Stomach (tissue), 9 donors: ENCODE results near the gene SLC38A11. TPM values are rescaled to one million over a fixed set of nuclear protein-coding genes. Genes with fewer than 3 reads are reported as not detected.

Experiments
- DNase-seq, 2 donors: peaks; one replicate each; pipeline versions ENCODE4 v3.0.0 to v3.0.0-alpha.2; 2013 to 2019
- H3K27ac ChIP-seq, 5 donors: fragments of 200-600 bp in 4 of 5; sonication (generic) in 4 of 5; one replicate each; pipeline ENCODE4 v1.5.1; 2013 to 2019; ENCODE audit warnings: mild to moderate bottlenecking in 1 of 5, moderate library complexity in 1 of 5
- H3K27me3 ChIP-seq, 3 donors: fragments of 200-600 bp; sonication (generic); one replicate each; pipeline ENCODE4 v1.5.1; 2017 to 2019; ENCODE audit warnings: mixed run types in 1 of 3
- H3K36me3 ChIP-seq, 4 donors: fragments of 200-600 bp; sonication (generic); 1 replicate in 3 of 4; 2 replicates in 1 of 4; pipeline ENCODE4 v1.5.1; 2016 to 2019
- H3K4me1 ChIP-seq, 4 donors: fragments of 200-600 bp; sonication (generic); one replicate each; pipeline ENCODE4 v1.5.1; 2016 to 2019
- H3K4me3 ChIP-seq, 4 donors: fragments of 200-600 bp; sonication (generic) in 3 of 4; one replicate each; pipeline ENCODE4 v1.5.1; 2016 to 2019; ENCODE audit warnings: mild to moderate bottlenecking in 1 of 4
- H3K9me3 ChIP-seq, 4 donors: fragments of 200-600 bp; sonication (generic); one replicate each; pipeline ENCODE4 v1.5.1; 2016 to 2019
- CTCF ChIP-seq, 7 experiments: fragments of 450-650 bp in 4 of 7; fragments of 200-600 bp in 3 of 7; sonication (generic) in 3 of 7; IDR thresholded peaks; one replicate each; pipeline ENCODE4 v1.5.1; 2016 to 2019; ENCODE audit warnings: antibody characterized with exemption in 7 of 7, control low read depth in 2 of 7, mild to moderate bottlenecking in 1 of 7
- EP300 ChIP-seq: sonication (generic); formaldehyde crosslinking; IDR thresholded peaks from one replicate; pipeline ENCODE4 v1.6.1; 2017; ENCODE audit warnings: antibody characterized with exemption
- POLR2A ChIP-seq, 4 donors: fragments of 450-650 bp; IDR thresholded peaks; one replicate each; pipeline ENCODE4 v1.6.1; 2016; ENCODE audit warnings: antibody characterized with exemption in 4 of 4, control low read depth in 2 of 4, mild to moderate bottlenecking in 1 of 4, moderate library complexity in 1 of 4
- POLR2AphosphoS5 ChIP-seq, 3 donors: sonication (generic); formaldehyde crosslinking; IDR thresholded peaks; one replicate each; pipeline ENCODE4 v1.6.1; 2016; ENCODE audit warnings: antibody characterized with exemption in 3 of 3
- WGBS, 5 donors: extraction: QIAGEN DNeasy Blood & Tissue Kit in 3 of 5; methylation state at CpG; one replicate each; pipeline versions ENCODE4 v1.1.5 to v1.1.7; 2013 to 2018; 5-methylcytosine and 5-hydroxymethylcytosine counted together
- intact Hi-C: fragments of 100-400 bp; cut with DNase I; formaldehyde crosslinking; loops from one replicate; pipeline ENCODE4 v1.15.1; 2023; ENCODE audit warnings: low total_unique reads
- polyA plus RNA-seq, 3 donors: library from polyadenylated mRNA; stranded (reverse); fragments of 200-250 nt; gene quantifications; one replicate each; pipeline ENCODE4 v1.2.3, GENCODE V29; 2013
- total RNA-seq, 5 donors: library from RNA; depleted of rRNA; stranded (reverse); fragments of >200 nt; gene quantifications; one replicate each; pipeline versions ENCODE4 v1.1.0 to v1.2.3, GENCODE V29; 2014 to 2016
- donor health status: healthy with polysubstance abuse.
- donor health status: Bipolar disorder and iron deficiency.
- donor health status: healthy.

SLC38A11 gene
- total and polyA plus RNA-seq, 8 donors = 1.3 to 54.3 (median 5.3) TPM; not detected in 1

GRCh38 chr2:164896634-164897355 lies 58.5 kb downstream of the SLC38A11 start:
- H3K27ac ChIP-seq = peak overlapping the region in 3 of 5 donors; percentile 14 to 29 (median 21)
- intact Hi-C loops = no loop called here

GRCh38 chr2:164896226-164896625 lies 59.1 kb downstream of the SLC38A11 start:
- intact Hi-C loops = no loop called here
- H3K9me3 ChIP-seq = no peaks in the 10 kb centered on the region
- peaks cover 0 to 6% (median under 1%) of the 10 kb centered on the region in 4 donors for H3K4me1 ChIP-seq
- TF ChIP-seq EP300 = no peak
- no peak for TF ChIP-seq CTCF (IDR thresholded peaks at IDR 0.05)
- TF ChIP-seq POLR2A (IDR thresholded peaks at IDR 0.05) = no peak
- no peak for TF ChIP-seq POLR2AphosphoS5 (IDR thresholded peaks at IDR 0.05)
- peak overlapping the region in 1 of 5 donors; percentile 14 for H3K27ac ChIP-seq
- 82 to 93% (median 89%) methylated on average over 4 of the region's 4 CpGs for whole genome bisulfite sequencing, 5 donors
- H3K27me3 ChIP-seq = no peaks in the 10 kb centered on the region
- no peak overlapping the region for H3K4me3 ChIP-seq
- no peaks in the 10 kb centered on the region for H3K36me3 ChIP-seq
- DNase-seq = no peak

More at GRCh38 chr2:164896634-164897355, 58.5 kb downstream of the SLC38A11 start:
- 32 to 63% (median 42%) methylated on average over 3 of the region's 3 CpGs for WGBS, 5 donors
- no peaks in the 10 kb centered on the region for H3K9me3 ChIP-seq
- no peak for TF ChIP-seq POLR2A (IDR thresholded peaks at IDR 0.05)
- TF ChIP-seq POLR2AphosphoS5 (IDR thresholded peaks at IDR 0.05) = peak in 1 of 3 donors; percentile 38
- no peaks in the 10 kb centered on the region for H3K27me3 ChIP-seq
- no peak overlapping the region for H3K4me3 ChIP-seq
- DNase-seq = peak in 1 of 2 donors; percentile 67
- no peaks in the 10 kb centered on the region for H3K36me3 ChIP-seq
- H3K4me1 ChIP-seq = peaks cover 0 to 6% (median 0%) of the 10 kb centered on the region in 4 donors

GRCh38 chr2:164891460-164891859 lies 63.9 kb downstream of the SLC38A11 start:
- Histone ChIP-seq H3K27ac (no peak overlapping the region), H3K36me3 (no peaks in the 10 kb centered on the region), H3K27me3 (no peaks in the 10 kb centered on the region), H3K9me3 (no peaks in the 10 kb centered on the region), H3K4me1 (peaks cover 0 to 22% (median 9%) of the 10 kb centered on the region in 4 donors), H3K4me3 (no peak overlapping the region)
- WGBS, 5 donors = 85 to 93% (median 86%) methylated on average over 5 of the region's 5 CpGs
- DNase-seq = no peak
- TF ChIP-seq EP300 (no peak), POLR2AphosphoS5 (IDR thresholded peaks at IDR 0.05) (no peak), POLR2A (IDR thresholded peaks at IDR 0.05) (no peak), CTCF (IDR thresholded peaks at IDR 0.05) (no peak)
- intact Hi-C loops = no loop called here

GRCh38 chr2:164890544-164890943 lies 64.8 kb downstream of the SLC38A11 start:
- DNase-seq = peak in 1 of 2 donors; percentile 62
- Histone ChIP-seq H3K9me3 (no peaks in the 10 kb centered on the region), H3K4me1 (peaks cover 0 to 22% (median 8%) of the 10 kb centered on the region in 4 donors), H3K36me3 (no peaks in the 10 kb centered on the region), H3K27ac (peak overlapping the region; percentile 8 to 59 (median 45)), H3K27me3 (no peaks in the 10 kb centered on the region), H3K4me3 (no peak overlapping the region)
- TF ChIP-seq POLR2AphosphoS5 (IDR thresholded peaks at IDR 0.05) (no peak), POLR2A (IDR thresholded peaks at IDR 0.05) (no peak), CTCF (IDR thresholded peaks at IDR 0.05) (no peak), EP300 (no peak)
- intact Hi-C loops = no loop called here
- WGBS, 5 donors = 10 to 23% (median 14%) methylated on average over 4 of the region's 4 CpGs

- H3K4me1 ChIP-seq = peaks cover 0 to 22% (median 8%) of the 10 kb centered on the region in 4 donors
- intact Hi-C loops = no loop called here
- H3K9me3 ChIP-seq = no peaks in the 10 kb centered on the region
- H3K36me3 ChIP-seq = no peaks in the 10 kb centered on the region
- no peak for DNase-seq
- no peak overlapping the region for H3K4me3 ChIP-seq
- TF ChIP-seq CTCF (IDR thresholded peaks at IDR 0.05) = no peak
- TF ChIP-seq EP300 = no peak
- TF ChIP-seq POLR2AphosphoS5 (IDR thresholded peaks at IDR 0.05) = no peak
- no peak for TF ChIP-seq POLR2A (IDR thresholded peaks at IDR 0.05)
- H3K27me3 ChIP-seq = no peaks in the 10 kb centered on the region
- H3K27ac ChIP-seq = peak overlapping the region in 2 of 5 donors; percentile 5 to 52
- 55 to 91% (median 71%) methylated on average over 3 of the region's 3 CpGs for WGBS, 5 donors
Measured at GRCh38 chr2:164888592-164888991, 66.7 kb downstream of the SLC38A11 start.
